ENCODE data around the gene BSN. TPM values are rescaled to one million over a fixed set of nuclear protein-coding genes. Genes with fewer than 3 reads are reported as not detected.

The BSN gene
- total and polyA plus RNA-seq, 2 of the 4 experiments (the other 2 are of a cell fraction) = under 0.01 to 0.03 TPM

DNA sequence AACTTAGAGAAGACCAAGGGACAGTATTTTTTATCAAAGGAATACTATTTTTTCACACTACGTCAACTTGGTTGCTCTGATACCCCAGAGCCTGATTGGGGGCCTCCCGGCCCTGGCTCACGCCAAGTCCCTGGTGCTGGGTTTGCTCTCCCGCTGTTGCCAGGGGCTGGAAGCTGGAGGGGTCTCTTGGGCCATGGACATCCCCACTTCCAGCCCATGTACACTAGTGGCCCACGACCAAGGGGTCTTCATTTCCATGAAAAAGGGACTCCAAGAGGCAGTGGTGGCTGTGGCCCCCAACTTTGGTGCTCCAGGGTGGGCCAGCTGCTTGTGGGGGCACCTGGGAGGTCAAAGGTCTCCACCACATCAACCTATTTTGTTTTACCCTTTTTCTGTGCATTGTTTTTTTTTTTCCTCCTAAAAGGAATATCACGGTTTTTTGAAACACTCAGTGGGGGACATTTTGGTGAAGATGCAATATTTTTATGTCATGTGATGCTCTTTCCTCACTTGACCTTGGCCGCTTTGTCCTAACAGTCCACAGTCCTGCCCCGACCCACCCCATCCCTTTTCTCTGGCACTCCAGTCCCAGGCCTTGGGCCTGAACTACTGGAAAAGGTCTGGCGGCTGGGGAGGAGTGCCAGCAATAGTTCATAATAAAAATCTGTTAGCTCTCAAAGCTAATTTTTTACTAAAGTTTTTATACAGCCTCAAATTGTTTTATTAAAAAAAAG, 20.3 kb upstream of the BSN start:
- no peak for ATAC-seq (ENCODE audit: low read depth)
- ChIA-PET CTCF (no interaction called here), POLR2A (ENCODE audit: unreplicated experiment) (no interaction called here)
- Histone ChIP-seq H3K9me3 (ENCODE audit: control insufficient read depth, insufficient read depth, low read length) (no peaks in the 10 kb centered on the region), H3K36me3 (ENCODE audit: control insufficient read depth, insufficient read depth, low read length) (peaks cover 17% of the 10 kb centered on the region), H2AK9ac (replicated peaks; ENCODE audit: low read depth, low read length, poor library complexity) (peak overlapping the region; percentile 85), H2BK120ac (ENCODE audit: low read depth, low read length) (no peak overlapping the region), H4K91ac (ENCODE audit: insufficient read depth, low read depth, low read length) (no peak overlapping the region), H3K14ac (replicated peaks; ENCODE audit: low read depth, low read length) (no peak overlapping the region), H3K23ac (ENCODE audit: low read depth, low read length) (no peak overlapping the region), H2BK15ac (ENCODE audit: low read depth, low read length) (no peak overlapping the region), H3K4me3 (ENCODE audit: insufficient read depth, low read depth, low read length) (no peak overlapping the region), H2BK5ac (ENCODE audit: low read depth, low read length, poor library complexity, severe bottlenecking) (no peak overlapping the region), H4K8ac (ENCODE audit: low read depth in 2 of 2, low read length in 2 of 2) (no peak overlapping the region), H3K4ac (ENCODE audit: low read depth, low read length) (no peak overlapping the region), H3K56ac (ENCODE audit: extremely low read depth, insufficient read depth, low read length) (no peak overlapping the region), H3K79me1 (ENCODE audit: low read depth in 1 of 2, low read length in 2 of 2) (no peaks in the 10 kb centered on the region; a peak in 2 of 4 replicates), H4K5ac (ENCODE audit: low read depth, low read length) (no peak overlapping the region), H2AK5ac (ENCODE audit: low read depth, low read length) (no peak overlapping the region), H3K4me1 (ENCODE audit: control insufficient read depth, insufficient read depth, low read length) (peaks cover 7% of the 10 kb centered on the region), H3K4me2 (ENCODE audit: low read depth, low read length) (no peak overlapping the region), H2AFZ (replicated peaks; ENCODE audit: low read length, poor library complexity) (no peak overlapping the region), H3K9ac (ENCODE audit: low read depth, low read length) (no peak overlapping the region), H3K9me1 (ENCODE audit: insufficient read depth, low read length) (peaks cover 8% of the 10 kb centered on the region; the same call in 1 of the 2 replicates), H2BK20ac (ENCODE audit: low read depth, low read length) (no peak overlapping the region), H3K18ac (ENCODE audit: low read depth, low read length) (no peak overlapping the region), H3K27ac (ENCODE audit: insufficient read depth, low read length) (no peak overlapping the region), H4K20me1 (ENCODE audit: insufficient read depth, low read length) (no peaks in the 10 kb centered on the region; the same call in 1 of the 2 replicates), H3K27me3 (ENCODE audit: control insufficient read depth, insufficient read depth, low read length) (no peaks in the 10 kb centered on the region)
- in situ Hi-C loops (cut with MboI; ENCODE audit: low sequenced_read_pairs) (no loop called here), dilution Hi-C loops (cut with HindIII; ENCODE audit: low sequenced_read_pairs, unreplicated experiment) (no loop called here), intact Hi-C loops (cut with micrococcal nuclease) (no loop called here)
- DNase-seq = no peak
- TF ChIP-seq MAFK (IDR thresholded peaks at IDR 0.05; ENCODE audit: low read depth, low read length) = no peak
- no peak for TF ChIP-seq RAD21 (IDR thresholded peaks at IDR 0.05; ENCODE audit: low read length)
- no peak for TF ChIP-seq SMC3 (IDR thresholded peaks at IDR 0.05; ENCODE audit: low read depth, low read length)
- TF ChIP-seq FOS (IDR thresholded peaks at IDR 0.05; ENCODE audit: low read depth, low read length) = no peak
- no peak for TF ChIP-seq MXI1 (IDR thresholded peaks at IDR 0.05; ENCODE audit: borderline replicate concordance, low read depth, low read length)
- no peak for TF ChIP-seq CEBPB (IDR thresholded peaks at IDR 0.05; ENCODE audit: low read depth, low read length)
- TF ChIP-seq, protein P1, sequence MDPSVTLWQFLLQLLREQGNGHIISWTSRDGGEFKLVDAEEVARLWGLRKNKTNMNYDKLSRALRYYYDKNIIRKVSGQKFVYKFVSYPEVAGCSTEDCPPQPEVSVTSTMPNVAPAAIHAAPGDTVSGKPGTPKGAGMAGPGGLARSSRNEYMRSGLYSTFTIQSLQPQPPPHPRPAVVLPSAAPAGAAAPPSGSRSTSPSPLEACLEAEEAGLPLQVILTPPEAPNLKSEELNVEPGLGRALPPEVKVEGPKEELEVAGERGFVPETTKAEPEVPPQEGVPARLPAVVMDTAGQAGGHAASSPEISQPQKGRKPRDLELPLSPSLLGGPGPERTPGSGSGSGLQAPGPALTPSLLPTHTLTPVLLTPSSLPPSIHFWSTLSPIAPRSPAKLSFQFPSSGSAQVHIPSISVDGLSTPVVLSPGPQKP (IDR thresholded peaks at IDR 0.05; ENCODE audit: borderline replicate concordance, low read depth, low read length) = no peak
- TF ChIP-seq, protein P2, sequence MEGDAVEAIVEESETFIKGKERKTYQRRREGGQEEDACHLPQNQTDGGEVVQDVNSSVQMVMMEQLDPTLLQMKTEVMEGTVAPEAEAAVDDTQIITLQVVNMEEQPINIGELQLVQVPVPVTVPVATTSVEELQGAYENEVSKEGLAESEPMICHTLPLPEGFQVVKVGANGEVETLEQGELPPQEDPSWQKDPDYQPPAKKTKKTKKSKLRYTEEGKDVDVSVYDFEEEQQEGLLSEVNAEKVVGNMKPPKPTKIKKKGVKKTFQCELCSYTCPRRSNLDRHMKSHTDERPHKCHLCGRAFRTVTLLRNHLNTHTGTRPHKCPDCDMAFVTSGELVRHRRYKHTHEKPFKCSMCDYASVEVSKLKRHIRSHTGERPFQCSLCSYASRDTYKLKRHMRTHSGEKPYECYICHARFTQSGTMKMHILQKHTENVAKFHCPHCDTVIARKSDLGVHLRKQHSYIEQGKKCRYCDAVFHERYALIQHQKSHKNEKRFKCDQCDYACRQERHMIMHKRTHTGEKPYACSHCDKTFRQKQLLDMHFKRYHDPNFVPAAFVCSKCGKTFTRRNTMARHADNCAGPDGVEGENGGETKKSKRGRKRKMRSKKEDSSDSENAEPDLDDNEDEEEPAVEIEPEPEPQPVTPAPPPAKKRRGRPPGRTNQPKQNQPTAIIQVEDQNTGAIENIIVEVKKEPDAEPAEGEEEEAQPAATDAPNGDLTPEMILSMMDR (conservative IDR thresholded peaks at IDR 0.05; ENCODE audit: low read depth, low read length) = no peak
- TF ChIP-seq RCOR1 (IDR thresholded peaks at IDR 0.05; ENCODE audit: insufficient replicate concordance, low read length) = no peak
- TF ChIP-seq NFE2L2 (IDR thresholded peaks at IDR 0.05; ENCODE audit: low read depth, low read length) = no peak
- TF ChIP-seq, protein P3, sequence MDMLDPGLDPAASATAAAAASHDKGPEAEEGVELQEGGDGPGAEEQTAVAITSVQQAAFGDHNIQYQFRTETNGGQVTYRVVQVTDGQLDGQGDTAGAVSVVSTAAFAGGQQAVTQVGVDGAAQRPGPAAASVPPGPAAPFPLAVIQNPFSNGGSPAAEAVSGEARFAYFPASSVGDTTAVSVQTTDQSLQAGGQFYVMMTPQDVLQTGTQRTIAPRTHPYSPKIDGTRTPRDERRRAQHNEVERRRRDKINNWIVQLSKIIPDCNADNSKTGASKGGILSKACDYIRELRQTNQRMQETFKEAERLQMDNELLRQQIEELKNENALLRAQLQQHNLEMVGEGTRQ (IDR thresholded peaks at IDR 0.05; ENCODE audit: low read depth, low read length) = no peak
- no peak for TF ChIP-seq CHD1 (IDR thresholded peaks at IDR 0.05; ENCODE audit: low read depth, low read length)
- no peak for TF ChIP-seq POLR2A (IDR thresholded peaks at IDR 0.05; ENCODE audit: low read depth, low read length)
- no peak for TF ChIP-seq BHLHE40 (IDR thresholded peaks at IDR 0.05; ENCODE audit: low read depth, low read length)
- TF ChIP-seq MAZ (IDR thresholded peaks at IDR 0.05; ENCODE audit: borderline replicate concordance, low read depth, low read length) = no peak
- no peak for TF ChIP-seq RFX5 (IDR thresholded peaks at IDR 0.05; ENCODE audit: low read depth, low read length)
- WGBS, 2 experiments (ENCODE audit: extremely low coverage in 2 of 2, insufficient read length in 1 of 2) = no CpG with 5 or more reads among the region's 9 CpGs
- no TSS peak for BruUV-seq (replicated peaks)

Measured in IMR-90 (cell line).